Endothelial cell (in vitro differentiated cells): Measurements from ENCODE around the gene RALGPS1. TPM values are rescaled to one million over a fixed set of nuclear protein-coding genes. Genes with fewer than 3 reads are reported as not detected.

Source experiments
- DNase-seq: peaks from one replicate; pipeline ENCODE4 v3.0.0; 2021; ENCODE audit warnings: low spot score
- H3K27ac Mint-ChIP-seq: one replicate; pipeline ENCODE4 v1.8.0; 2021; ENCODE audit warnings: mixed read lengths, inconsistent platforms; ENCODE audit not compliant: unreplicated experiment
- H3K27me3 Mint-ChIP-seq: one replicate; pipeline ENCODE4 v1.8.0; 2021; ENCODE audit warnings: mild to moderate bottlenecking, moderate library complexity, mixed read lengths, inconsistent platforms; ENCODE audit not compliant: unreplicated experiment
- H3K36me3 Mint-ChIP-seq: one replicate; pipeline ENCODE4 v1.8.0; 2021; ENCODE audit warnings: mild to moderate bottlenecking, low read depth, mixed read lengths, inconsistent platforms; ENCODE audit not compliant: unreplicated experiment
- H3K4me1 Mint-ChIP-seq: one replicate; pipeline ENCODE4 v1.8.0; 2021; ENCODE audit warnings: mild to moderate bottlenecking, mixed read lengths, inconsistent platforms; ENCODE audit not compliant: unreplicated experiment
- H3K4me3 Mint-ChIP-seq: one replicate; pipeline ENCODE4 v1.8.0; 2021; ENCODE audit warnings: mild to moderate bottlenecking, mixed read lengths, inconsistent platforms; ENCODE audit not compliant: unreplicated experiment
- H3K9me3 Mint-ChIP-seq: one replicate; pipeline ENCODE4 v1.8.0; 2021; ENCODE audit warnings: mixed read lengths, inconsistent platforms; ENCODE audit not compliant: unreplicated experiment
- total RNA-seq: library from RNA; stranded (reverse); fragmentation: NEBNext Ultra II Directional; extraction: Animal tissue kit (Norgen Biotek cat#: 25700); gene quantifications from one replicate; pipeline ENCODE4 v1.2.1, GENCODE V29; 2021; ENCODE audit not compliant: unreplicated experiment
- TF ChIP-seq, protein P1 (sequence below): fragments of 200-600 bp; sonication (generic); IDR thresholded peaks from one replicate; pipeline ENCODE4 v1.5.0; 2021; ENCODE audit warnings: antibody characterized with exemption; ENCODE audit not compliant: unreplicated experiment

RALGPS1 gene
- total RNA-seq, 1 donor from 2014 or later = 6.4 TPM

DNA sequence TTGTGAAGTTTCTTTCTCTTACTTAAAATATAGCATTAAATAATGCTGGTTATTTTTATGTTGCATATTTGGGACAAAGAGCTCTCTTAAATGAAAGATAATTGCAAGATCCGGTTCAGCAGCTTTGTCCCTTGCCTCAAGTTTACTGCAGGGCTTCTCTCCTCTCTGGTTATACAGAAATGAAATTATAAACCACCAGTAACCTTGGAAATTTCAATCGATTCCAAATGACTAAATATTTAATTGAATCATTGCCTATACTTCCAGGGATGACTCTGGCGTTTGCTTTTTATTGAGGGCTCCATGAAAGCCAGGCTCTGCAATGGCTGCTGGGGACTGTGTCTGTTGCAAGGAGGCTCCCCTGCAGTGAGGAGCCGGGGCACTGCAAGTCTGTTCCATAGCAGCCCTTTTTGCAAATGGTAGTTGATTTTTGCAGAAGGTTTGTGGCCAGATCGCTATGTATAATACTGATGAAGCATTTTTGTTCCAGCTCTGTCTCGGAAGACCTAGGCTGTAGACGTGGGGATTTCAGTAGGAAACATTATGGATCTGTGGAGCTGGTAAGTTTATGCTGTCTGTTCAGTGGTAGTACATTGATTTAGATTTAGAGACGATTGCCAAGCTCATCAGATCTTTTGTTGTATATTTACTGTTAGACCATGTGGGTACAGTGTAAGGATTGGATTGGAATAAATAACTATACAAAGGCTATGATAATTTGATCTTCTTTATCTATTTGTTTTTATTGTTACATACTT, 350.1 kb downstream of the RALGPS1 start, which contains the start of gene GARNL3:
GARNL3 (plus strand) TSS at position 313 of the 758 bp plus-strand sequence; CDS start at position 417, 104 bp downstream.
- no peak within 1 kb of the TSS for H3K4me3 Mint-ChIP-seq
- H3K27ac Mint-ChIP-seq = no peak within 1 kb of the TSS
- DNase-seq = no peak

DNA sequence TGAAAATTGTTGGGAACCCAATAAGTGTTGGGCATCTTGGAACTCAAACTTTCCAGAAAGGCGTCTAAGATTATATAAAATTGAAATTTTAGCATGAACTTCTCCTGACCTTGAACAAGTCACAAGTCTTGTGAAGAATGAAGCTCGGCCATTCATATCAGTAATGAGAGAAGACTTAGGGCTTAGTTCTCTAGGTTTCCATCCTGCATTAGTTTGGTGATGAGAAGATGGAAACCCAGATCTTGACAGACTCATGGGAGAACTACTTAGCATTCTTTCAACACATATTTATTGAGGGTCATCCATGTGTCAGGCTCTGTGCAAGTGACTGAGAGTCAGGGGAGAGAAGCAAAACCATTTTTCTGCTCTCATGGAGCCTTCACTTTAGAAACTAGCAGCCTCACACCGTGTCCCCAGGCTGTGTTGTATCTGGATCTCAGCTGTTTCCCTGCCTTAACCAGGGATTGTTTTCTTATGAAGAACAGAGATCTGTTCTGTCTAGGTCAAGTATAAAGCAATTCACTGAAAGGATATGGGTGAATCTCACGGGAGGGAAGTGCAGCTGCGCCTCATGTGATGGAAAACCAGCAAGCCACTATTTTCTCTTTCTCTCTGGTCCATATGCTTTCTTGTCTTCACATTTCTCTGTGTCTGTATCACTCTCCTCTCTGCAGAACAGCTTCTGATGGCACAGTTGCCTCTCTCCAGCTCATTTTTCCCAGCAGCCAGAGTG, 353.4 kb downstream of the RALGPS1 start:
- H3K4me3 Mint-ChIP-seq = no peak overlapping the region
- DNase-seq = no peak
- no peaks in the 10 kb centered on the region for H3K9me3 Mint-ChIP-seq
- TF ChIP-seq, protein P1, sequence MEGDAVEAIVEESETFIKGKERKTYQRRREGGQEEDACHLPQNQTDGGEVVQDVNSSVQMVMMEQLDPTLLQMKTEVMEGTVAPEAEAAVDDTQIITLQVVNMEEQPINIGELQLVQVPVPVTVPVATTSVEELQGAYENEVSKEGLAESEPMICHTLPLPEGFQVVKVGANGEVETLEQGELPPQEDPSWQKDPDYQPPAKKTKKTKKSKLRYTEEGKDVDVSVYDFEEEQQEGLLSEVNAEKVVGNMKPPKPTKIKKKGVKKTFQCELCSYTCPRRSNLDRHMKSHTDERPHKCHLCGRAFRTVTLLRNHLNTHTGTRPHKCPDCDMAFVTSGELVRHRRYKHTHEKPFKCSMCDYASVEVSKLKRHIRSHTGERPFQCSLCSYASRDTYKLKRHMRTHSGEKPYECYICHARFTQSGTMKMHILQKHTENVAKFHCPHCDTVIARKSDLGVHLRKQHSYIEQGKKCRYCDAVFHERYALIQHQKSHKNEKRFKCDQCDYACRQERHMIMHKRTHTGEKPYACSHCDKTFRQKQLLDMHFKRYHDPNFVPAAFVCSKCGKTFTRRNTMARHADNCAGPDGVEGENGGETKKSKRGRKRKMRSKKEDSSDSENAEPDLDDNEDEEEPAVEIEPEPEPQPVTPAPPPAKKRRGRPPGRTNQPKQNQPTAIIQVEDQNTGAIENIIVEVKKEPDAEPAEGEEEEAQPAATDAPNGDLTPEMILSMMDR = no peak
- H3K27ac Mint-ChIP-seq = no peak overlapping the region
- H3K36me3 Mint-ChIP-seq = no peaks in the 10 kb centered on the region
- peaks cover 4% of the 10 kb centered on the region for H3K4me1 Mint-ChIP-seq
- H3K27me3 Mint-ChIP-seq = no peaks in the 10 kb centered on the region

More for the DNA sequence above, 350.1 kb downstream of the RALGPS1 start, which contains the start of gene GARNL3:
- H3K36me3 Mint-ChIP-seq = no peaks in the 10 kb centered on the region
- no peaks in the 10 kb centered on the region for H3K4me1 Mint-ChIP-seq
- H3K27me3 Mint-ChIP-seq = no peaks in the 10 kb centered on the region
- TF ChIP-seq, protein P1 = no peak
- H3K9me3 Mint-ChIP-seq = no peaks in the 10 kb centered on the region

DNA sequence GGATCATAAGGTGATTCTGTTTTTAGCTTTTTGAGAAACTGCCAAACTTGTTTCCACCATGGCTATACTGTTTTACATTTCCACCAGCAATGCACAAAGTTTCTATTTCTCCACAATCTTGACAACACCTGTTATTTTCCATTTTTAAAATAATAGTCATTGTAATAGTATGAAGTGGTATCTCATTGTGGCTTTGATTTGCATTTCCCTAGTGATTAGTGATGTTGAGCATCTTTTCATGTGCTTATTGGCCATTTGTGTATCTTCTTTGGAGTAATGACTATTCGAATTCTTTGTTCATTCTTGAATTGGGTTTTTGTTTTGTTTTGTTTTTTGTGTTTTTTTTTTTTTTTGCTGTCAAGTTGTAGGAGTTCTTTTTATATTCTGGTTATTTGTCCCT, 354.9 kb downstream of the RALGPS1 start:
- peaks cover 4% of the 10 kb centered on the region for H3K4me1 Mint-ChIP-seq
- H3K36me3 Mint-ChIP-seq = no peaks in the 10 kb centered on the region
- no peak for DNase-seq
- no peak overlapping the region for H3K27ac Mint-ChIP-seq
- no peak overlapping the region for H3K4me3 Mint-ChIP-seq
- TF ChIP-seq, protein P1 = no peak
- no peaks in the 10 kb centered on the region for H3K27me3 Mint-ChIP-seq
- H3K9me3 Mint-ChIP-seq = no peaks in the 10 kb centered on the region

Other genes starting within 250 kb of the RALGPS1 start
- 16.7 TPM for gene ZBTB43, start 109.7 kb upstream of the RALGPS1 start, total RNA-seq
- 22.9 TPM for gene ZBTB34, start 54.1 kb upstream of the RALGPS1 start, total RNA-seq
- 5.7 TPM for gene ANGPTL2, start 207.9 kb downstream of the RALGPS1 start, total RNA-seq